A673 (cell line): Measurements from ENCODE around the gene CRTAP. TPM values are rescaled to one million over a fixed set of nuclear protein-coding genes. Genes with fewer than 3 reads are reported as not detected.

Experiments used
- BruUV-seq: library from RNA; stranded (reverse); fragments of 400-500 nt; replicated peaks from 2 replicates; lab custom pipeline; 2021; lab: Mats Ljungman, UMichigan
- CTCF ChIA-PET: fragments of 300-600 bp; sonication (Branson Sonifier 250); formaldehyde crosslinking; loops from one replicate; lab custom pipeline; 2022; ENCODE audit warnings: antibody characterized with exemption; lab: Charles Lee
- POLR2A ChIA-PET: fragments of 300-600 bp; sonication (Branson Sonifier 250); formaldehyde crosslinking; loops from one replicate; lab custom pipeline; 2022; ENCODE audit warnings: antibody characterized with exemption; ENCODE audit not compliant: low non-redundant PET; lab: Charles Lee
- DNase-seq: peaks from one replicate; pipeline ENCODE4 v3.0.0-alpha.2; 2015; ENCODE audit warnings: low spot score
- H3K27ac ChIP-seq: fragments of 200-600 bp; sonication (generic); 2 replicates; pipeline ENCODE4 v1.5.1; 2016; ENCODE audit warnings: mixed run types, low read depth, mild to moderate bottlenecking, mixed read lengths, antibody characterized with exemption, low read length; ENCODE audit not compliant: poor library complexity, severe bottlenecking
- H3K27me3 ChIP-seq: fragments of 200-600 bp; sonication (generic); replicated peaks from 2 replicates; pipeline ENCODE4 v1.6.1; 2017; ENCODE audit warnings: mixed run types, low read depth, mild to moderate bottlenecking, mixed read lengths, antibody characterized with exemption, low read length; ENCODE audit not compliant: insufficient read depth, poor library complexity
- H3K36me3 ChIP-seq: fragments of 200-600 bp; sonication (generic); 2 replicates; pipeline ENCODE4 v1.6.1; 2016; ENCODE audit warnings: mixed run types, mild to moderate bottlenecking, mixed read lengths, antibody characterized with exemption, low read length; ENCODE audit not compliant: insufficient read depth, poor library complexity, severe bottlenecking
- H3K4me1 ChIP-seq: fragments of 200-600 bp; sonication (generic); 2 replicates; pipeline ENCODE4 v1.6.1; 2017; ENCODE audit warnings: mixed run types, mild to moderate bottlenecking, mixed read lengths, antibody characterized with exemption, low read length; ENCODE audit not compliant: insufficient read depth, poor library complexity, severe bottlenecking
- H3K4me3 ChIP-seq: fragments of 200-600 bp; sonication (generic); 2 replicates; pipeline ENCODE4 v1.5.1; 2016; ENCODE audit warnings: low read depth, mixed run types, mild to moderate bottlenecking, mixed read lengths, low read length; ENCODE audit not compliant: poor library complexity, severe bottlenecking
- H3K9me3 ChIP-seq: fragments of 200-600 bp; sonication (generic); 2 replicates; pipeline ENCODE4 v1.6.1; 2016; ENCODE audit warnings: mixed run types, low read depth, mild to moderate bottlenecking, mixed read lengths, antibody characterized with exemption, low read length; ENCODE audit not compliant: poor library complexity, severe bottlenecking
- CTCF ChIP-seq: fragments of 300-800, 200-600 bp; sonication (generic); conservative IDR thresholded peaks from 2 replicates; pipeline ENCODE4 v1.5.1; 2017; ENCODE audit warnings: low read depth, mild to moderate bottlenecking, antibody characterized with exemption, low read length, moderate library complexity, mixed read lengths
- EZH2 ChIP-seq: fragments of 200-600 bp; sonication (generic); IDR thresholded peaks from 2 replicates; pipeline ENCODE4 v1.6.1; 2017; ENCODE audit warnings: borderline replicate concordance, low read depth, mild to moderate bottlenecking, mixed read lengths, antibody characterized with exemption, low read length; ENCODE audit not compliant: poor library complexity, severe bottlenecking
- intact Hi-C: fragments of 100-400 bp; cut with micrococcal nuclease; formaldehyde crosslinking; loops from one replicate; pipeline ENCODE4 v1.10.0; 2022; ENCODE audit not compliant: unreplicated experiment
- total RNA-seq: library from RNA; stranded (reverse); gene quantifications from 2 replicates; pipeline ENCODE4 v1.2.3, GENCODE V29; 2021

The CRTAP gene
- total RNA-seq, 1 experiment from 2014 or later: 114 TPM

- Histone ChIP-seq H3K4me3 (no peak overlapping the region), H3K4me1 (peaks cover 3% of the 10 kb centered on the region), H3K36me3 (peaks cover 8% of the 10 kb centered on the region), H3K9me3 (peaks cover 5% of the 10 kb centered on the region), H3K27ac (no peak overlapping the region), H3K27me3 (no peaks in the 10 kb centered on the region)
- intact Hi-C loops: no loop called here
- DNase-seq: no peak
- TF ChIP-seq EZH2 (no peak), CTCF (no peak)
- ChIA-PET CTCF (no interaction called here), POLR2A (no interaction called here)
- BruUV-seq: no TSS peak
These were observed 24.3 kb upstream of the CRTAP start for GRCh38 chr3:33089515-33089914.

- intact Hi-C loops: no loop called here
- no TSS peak for BruUV-seq
- Histone ChIP-seq H3K9me3 (peaks cover 5% of the 10 kb centered on the region), H3K4me3 (no peak overlapping the region), H3K36me3 (peaks cover 8% of the 10 kb centered on the region), H3K27ac (no peak overlapping the region), H3K4me1 (peaks cover 9% of the 10 kb centered on the region), H3K27me3 (no peaks in the 10 kb centered on the region)
- CTCF ChIA-PET: no interaction called here
- no peak for DNase-seq
- no peak for TF ChIP-seq EZH2
- no peak for TF ChIP-seq CTCF
- POLR2A ChIA-PET: no interaction called here
These were observed 22.1 kb upstream of the CRTAP start for GRCh38 chr3:33091746-33092145.

DNA sequence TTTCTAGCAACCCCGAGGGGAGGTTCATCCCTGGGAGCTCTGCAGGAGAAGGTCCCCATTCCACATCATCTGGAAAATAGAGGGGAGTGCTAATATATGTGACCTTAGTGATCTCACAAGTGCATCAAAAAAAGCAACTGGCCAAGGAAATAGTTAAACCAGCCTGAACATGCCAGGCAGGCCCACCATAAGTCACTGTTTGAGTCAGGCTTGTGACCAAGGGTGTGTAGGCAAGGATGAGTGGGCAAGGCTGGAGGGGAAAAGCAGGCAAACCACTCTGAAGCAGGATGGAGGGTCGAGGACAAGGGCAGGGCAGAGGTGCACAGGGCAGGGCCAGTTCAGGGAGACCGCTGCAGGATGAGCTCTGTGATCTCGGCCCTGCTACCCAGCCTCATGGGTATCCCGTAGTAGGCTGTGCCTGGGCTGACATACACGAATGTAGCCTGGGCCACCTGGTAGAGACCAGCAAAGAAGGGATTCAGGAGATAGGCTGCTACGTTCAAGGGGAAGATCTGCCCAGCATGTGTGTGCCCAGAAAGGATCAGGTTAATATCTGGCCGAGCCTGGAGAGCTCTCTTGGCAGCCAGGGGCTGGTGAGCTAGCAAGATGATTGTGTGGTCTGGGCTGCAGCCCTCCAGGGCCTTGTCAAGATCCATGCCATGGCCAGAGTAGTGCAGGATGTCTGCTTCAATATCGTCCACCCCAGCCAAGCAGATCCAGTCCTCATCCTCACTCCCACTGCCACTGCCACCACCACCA, 21.1 kb upstream of the CRTAP start:
- H3K9me3 ChIP-seq: peaks cover 5% of the 10 kb centered on the region
- DNase-seq: no peak
- H3K27me3 ChIP-seq: no peaks in the 10 kb centered on the region
- TF ChIP-seq CTCF: no peak
- peaks cover 9% of the 10 kb centered on the region for H3K4me1 ChIP-seq
- H3K36me3 ChIP-seq: peaks cover 8% of the 10 kb centered on the region
- intact Hi-C loops: no loop called here
- no TSS peak for BruUV-seq
- ChIA-PET POLR2A (no interaction called here), CTCF (no interaction called here)
- no peak overlapping the region for H3K27ac ChIP-seq
- H3K4me3 ChIP-seq: no peak overlapping the region
